Lower leg skin (tissue), 4 donors: Measurements from ENCODE around the gene USH1G. TPM values are rescaled to one million over a fixed set of nuclear protein-coding genes. Genes with fewer than 3 reads are reported as not detected.
"Not testable (repeated sequence)": the region's sequence is repeated elsewhere in the genome, so short reads cannot be mapped to it uniquely, and the experiment has no call there.

Experiments
- DNase-seq, 2 donors: peaks; one replicate each; pipeline ENCODE4 v3.0.0-alpha.2; 2019; ENCODE audit warnings: low spot score in 2 of 2
- H3K4me3 ChIP-seq: fragments of 200-600 bp; sonication (generic); 2 replicates; pipeline ENCODE4 v1.5.1; 2017; ENCODE audit warnings: mild to moderate bottlenecking, low read depth; ENCODE audit not compliant: poor library complexity, severe bottlenecking
- CTCF ChIP-seq, 3 donors: fragments of 450-650 bp; IDR thresholded peaks; one replicate each; pipeline ENCODE4 v1.5.1; 2016; ENCODE audit warnings: antibody characterized with exemption in 3 of 3, mild to moderate bottlenecking in 3 of 3, moderate library complexity in 2 of 3
- POLR2A ChIP-seq, 2 donors: fragments of 450-650 bp; IDR thresholded peaks; one replicate each; pipeline ENCODE4 v1.6.1; 2016 to 2017; ENCODE audit warnings: antibody characterized with exemption in 2 of 2, mild to moderate bottlenecking in 1 of 2, moderate library complexity in 1 of 2
- WGBS, 2 donors: methylation state at CpG; one replicate each; pipeline ENCODE4 v1.1.5; 2018; 5-methylcytosine and 5-hydroxymethylcytosine counted together
- intact Hi-C: fragments of 100-400 bp; cut with DNase I; formaldehyde crosslinking; loops from one replicate; pipeline ENCODE4 v1.15.0; 2023; ENCODE audit warnings: low total_unique reads
- total RNA-seq, 4 donors: library from RNA; depleted of rRNA; stranded (reverse); fragments of >200 nt; gene quantifications; one replicate each; pipeline ENCODE4 v1.1.0, GENCODE V29; 2016

The USH1G gene
- total RNA-seq, 4 donors from 2014 or later: 0.67 to 2.6 (median 2.1) TPM

GRCh38 chr17:74918906-74919305 lies 4.1 kb downstream of the USH1G start:
- H3K4me3 ChIP-seq: no peak overlapping the region
- TF ChIP-seq POLR2A (IDR thresholded peaks at IDR 0.05) (no peak), CTCF (IDR thresholded peaks at IDR 0.05) (no peak)
- DNase-seq: no peak
- intact Hi-C loops: no loop called here
- WGBS, 2 donors: 86 to 91% methylated on average over 5 of the region's 5 CpGs

GRCh38 chr17:74917430-74917829 lies 5.6 kb downstream of the USH1G start:
- DNase-seq: no peak
- no peak for TF ChIP-seq POLR2A (IDR thresholded peaks at IDR 0.05)
- no peak for TF ChIP-seq CTCF (IDR thresholded peaks at IDR 0.05)
- WGBS, 2 donors: 67 to 73% methylated on average over 10 of the region's 10 CpGs
- H3K4me3 ChIP-seq: no peak overlapping the region
- intact Hi-C loops: no loop called here

- DNase-seq: no peak
- no peak overlapping the region for H3K4me3 ChIP-seq
- intact Hi-C loops: no loop called here
- 85 to 93% methylated on average over 11 of the region's 11 CpGs for WGBS, 2 donors
- peak in 1 of 3 donors; percentile 21 for TF ChIP-seq CTCF (IDR thresholded peaks at IDR 0.05)
- TF ChIP-seq POLR2A (IDR thresholded peaks at IDR 0.05): no peak
Observed at GRCh38 chr17:74916851-74917199, 6.2 kb downstream of the USH1G start.

GRCh38 chr17:74916136-74916850 lies 6.8 kb downstream of the USH1G start:
- no peak for DNase-seq
- no peak overlapping the region for H3K4me3 ChIP-seq
- TF ChIP-seq POLR2A (IDR thresholded peaks at IDR 0.05): no peak
- no peak for TF ChIP-seq CTCF (IDR thresholded peaks at IDR 0.05)
- intact Hi-C loops: no loop called here
- WGBS, 2 donors: 82 to 85% methylated on average over 13 of the region's 13 CpGs

GRCh38 chr17:74911423-74911822 lies 11.6 kb downstream of the USH1G start:
- intact Hi-C loops, DNase-seq, H3K4me3 ChIP-seq: not testable (repeated sequence)
- WGBS, 2 donors: 77 to 78% methylated on average over 8 of the region's 8 CpGs

GRCh38 chr17:74909097-74909496 lies 14.0 kb downstream of the USH1G start:
- intact Hi-C loops, H3K4me3 ChIP-seq, DNase-seq: not testable (repeated sequence)
- WGBS, 2 donors: 69 to 75% methylated on average over 4 of the region's 4 CpGs

- no peak overlapping the region for H3K4me3 ChIP-seq
- 92 to 95% methylated on average over 29 to 32 of the region's 34 CpGs for WGBS, 2 donors
- intact Hi-C loops: no loop called here
- TF ChIP-seq POLR2A (IDR thresholded peaks at IDR 0.05): no peak
- no peak for TF ChIP-seq CTCF (IDR thresholded peaks at IDR 0.05)
- DNase-seq: no peak
Observed at GRCh38 chr17:74907012-74907411, 16.0 kb downstream of the USH1G start.

GRCh38 chr17:74906214-74906793 lies 16.8 kb downstream of the USH1G start:
- WGBS, 2 donors: 73 to 74% methylated on average over 6 of the region's 6 CpGs
- H3K4me3 ChIP-seq, intact Hi-C loops, DNase-seq: not testable (repeated sequence)
